Stimulated activated naive CD8-positive, alpha-beta T cell treated with anti-CD3 and anti-CD28 coated beads, Interleukin-15, amount 100 ng/mL, for 72 hours (primary cell): ENCODE data around the gene MOBP.

Experiments
- ATAC-seq: fragments of 150-1000 bp; cut with Tn5 transposase; 2 replicates; pipeline ENCODE4 v1.10.0; 2021; ENCODE audit warnings: mild to moderate bottlenecking, moderate library complexity
- DNase-seq, 2 donors: peaks; one replicate each; pipeline ENCODE4 v3.0.0; 2021 to 2022
- H3K27ac Mint-ChIP-seq, 2 donors: one replicate each; pipeline ENCODE4 v1.8.0; 2022; ENCODE audit warnings: mild to moderate bottlenecking in 2 of 2, mixed read lengths in 2 of 2, moderate library complexity in 2 of 2
- H3K27me3 Mint-ChIP-seq: one replicate; pipeline ENCODE4 v1.8.0; 2022; ENCODE audit warnings: mixed read lengths
- H3K4me1 Mint-ChIP-seq: one replicate; pipeline ENCODE4 v1.8.0; 2022; ENCODE audit warnings: mild to moderate bottlenecking, mixed read lengths
- H3K4me3 Mint-ChIP-seq, 2 donors: one replicate each; pipeline ENCODE4 v1.8.0; 2022; ENCODE audit warnings: mild to moderate bottlenecking in 2 of 2, mixed read lengths in 2 of 2, moderate library complexity in 1 of 2
- H3K9me3 Mint-ChIP-seq, 2 donors: one replicate each; pipeline ENCODE4 v1.8.0; 2022; ENCODE audit warnings: mixed read lengths in 2 of 2

The MOBP gene

GRCh38 chr3:39533226-39533625, 65.7 kb downstream of the MOBP start:
- H3K4me1 Mint-ChIP-seq, result no peaks in the 10 kb centered on the region
- peaks cover 28% of the 10 kb centered on the region for H3K27me3 Mint-ChIP-seq
- no peaks in the 10 kb centered on the region for H3K9me3 Mint-ChIP-seq
- no peak overlapping the region for H3K27ac Mint-ChIP-seq
- ATAC-seq (no peak), DNase-seq (no peak)
- no peak overlapping the region for H3K4me3 Mint-ChIP-seq

GRCh38 chr3:39540162-39540921, 72.9 kb downstream of the MOBP start:
- no peak for DNase-seq
- H3K27ac Mint-ChIP-seq, result no peak overlapping the region
- no peaks in the 10 kb centered on the region for H3K9me3 Mint-ChIP-seq
- H3K4me3 Mint-ChIP-seq, result no peak overlapping the region
- ATAC-seq, result peak; percentile 72
- H3K27me3 Mint-ChIP-seq, result peaks cover 20% of the 10 kb centered on the region
- H3K4me1 Mint-ChIP-seq, result peaks cover 6% of the 10 kb centered on the region

GRCh38 chr3:39541442-39541841, 74.0 kb downstream of the MOBP start:
- ATAC-seq, result no peak
- peaks cover 6% of the 10 kb centered on the region for H3K4me1 Mint-ChIP-seq
- no peak overlapping the region for H3K27ac Mint-ChIP-seq
- H3K9me3 Mint-ChIP-seq, result no peaks in the 10 kb centered on the region
- H3K27me3 Mint-ChIP-seq, result peaks cover 15% of the 10 kb centered on the region
- H3K4me3 Mint-ChIP-seq, result no peak overlapping the region
- DNase-seq, result no peak

- DNase-seq, result no peak
- H3K9me3 Mint-ChIP-seq, result no peaks in the 10 kb centered on the region
These were observed 74.4 kb downstream of the MOBP start for GRCh38 chr3:39541917-39542329.

GRCh38 chr3:39542588-39542988, 75.1 kb downstream of the MOBP start:
- DNase-seq (no peak), ATAC-seq (peak; percentile 32)
- no peak overlapping the region for H3K27ac Mint-ChIP-seq
- peaks cover 6% of the 10 kb centered on the region for H3K4me1 Mint-ChIP-seq
- H3K9me3 Mint-ChIP-seq, result no peaks in the 10 kb centered on the region
- no peak overlapping the region for H3K4me3 Mint-ChIP-seq
- peaks cover 22% of the 10 kb centered on the region for H3K27me3 Mint-ChIP-seq

More at GRCh38 chr3:39541917-39542329, 74.4 kb downstream of the MOBP start:
- no peak for ATAC-seq
- Mint-ChIP-seq H3K27ac (no peak overlapping the region), H3K27me3 (peaks cover 19% of the 10 kb centered on the region), H3K4me1 (peaks cover 6% of the 10 kb centered on the region), H3K4me3 (no peak overlapping the region)

- Mint-ChIP-seq H3K4me3 (no peak overlapping the region), H3K27ac (no peak overlapping the region), H3K4me1 (no peaks in the 10 kb centered on the region), H3K9me3 (peaks cover 15 to 16% of the 10 kb centered on the region in 2 donors), H3K27me3 (peaks cover 43% of the 10 kb centered on the region)
- no peak for ATAC-seq
- no peak for DNase-seq
These were observed 80.8 kb downstream of the MOBP start for GRCh38 chr3:39548282-39548681.

GRCh38 chr3:39550354-39551051, 83.0 kb downstream of the MOBP start:
- no peak for ATAC-seq
- no peak overlapping the region for H3K27ac Mint-ChIP-seq
- H3K4me3 Mint-ChIP-seq, result no peak overlapping the region
- DNase-seq, result no peak
- no peaks in the 10 kb centered on the region for H3K4me1 Mint-ChIP-seq
- peaks cover 44% of the 10 kb centered on the region for H3K27me3 Mint-ChIP-seq
- H3K9me3 Mint-ChIP-seq, result peaks cover 26 to 30% of the 10 kb centered on the region in 2 donors
